NCI-H2107 treated with DMSO at 0.1 percent for 48 hours (cell line): ENCODE data around the gene RHOD.

ENCODE experiments used
- DNase-seq: peaks from one replicate; lab custom pipeline; 2025; ENCODE audit not compliant: unreplicated experiment; lab: John Stamatoyannopoulos, UW

Gene RHOD

GRCh38 chr11:67031791-67032561, 24.7 kb upstream of the RHOD start:
- no peak for DNase-seq

- DNase-seq: no peak
These were observed 23.7 kb upstream of the RHOD start for GRCh38 chr11:67032830-67033551.

GRCh38 chr11:67033661-67034166, 22.9 kb upstream of the RHOD start:
- no peak for DNase-seq

GRCh38 chr11:67034350-67034749, 22.3 kb upstream of the RHOD start:
- DNase-seq: no peak

DNA sequence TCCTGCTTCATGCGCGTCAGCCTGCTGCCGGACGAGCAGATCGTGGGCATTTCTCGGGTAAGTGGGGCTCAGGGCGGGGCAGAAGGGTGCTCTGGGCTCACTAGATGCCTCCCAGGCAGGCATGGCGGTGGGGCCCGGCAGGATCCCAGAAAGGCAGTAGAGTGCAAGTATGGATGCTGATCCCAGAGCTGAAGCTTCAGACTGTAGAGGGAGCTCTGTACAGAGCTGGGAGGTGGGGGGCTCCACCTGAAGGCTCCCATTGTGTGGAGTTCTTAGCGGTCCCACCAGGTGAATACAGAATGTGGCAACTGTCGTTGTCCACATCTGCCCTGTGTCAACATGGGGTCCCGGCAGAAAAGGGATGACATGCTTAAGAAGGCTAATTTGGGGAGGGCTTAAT, 16.5 kb upstream of the RHOD start:
- DNase-seq: no peak

- no peak for DNase-seq
These were observed 15.0 kb upstream of the RHOD start for GRCh38 chr11:67041602-67042001.

GRCh38 chr11:67043572-67044349, 12.9 kb upstream of the RHOD start:
- no peak for DNase-seq

DNA sequence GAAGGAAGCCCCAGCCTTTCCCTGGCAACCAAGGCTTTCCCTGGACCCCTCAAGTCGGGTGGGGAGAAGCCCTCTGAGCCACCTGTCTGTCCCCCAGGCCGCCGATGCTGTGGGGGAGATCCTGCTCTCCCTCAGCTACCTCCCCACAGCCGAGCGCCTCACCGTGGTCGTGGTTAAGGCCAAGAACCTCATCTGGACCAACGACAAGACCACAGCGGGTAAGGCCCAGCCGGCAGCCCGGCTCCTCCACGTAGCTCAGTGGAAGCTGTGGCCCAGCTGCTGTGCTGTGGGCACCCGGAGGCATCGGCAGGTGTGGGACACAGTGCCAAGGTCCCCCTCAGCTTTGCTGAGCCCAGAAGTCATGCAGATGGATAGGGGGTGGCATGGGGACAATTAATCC, 12.2 kb upstream of the RHOD start:
- DNase-seq: no peak

- no peak for DNase-seq
These were observed 11.3 kb upstream of the RHOD start for GRCh38 chr11:67045314-67045713.

GRCh38 chr11:67048515-67049130, 8.0 kb upstream of the RHOD start:
- DNase-seq: no peak

DNA sequence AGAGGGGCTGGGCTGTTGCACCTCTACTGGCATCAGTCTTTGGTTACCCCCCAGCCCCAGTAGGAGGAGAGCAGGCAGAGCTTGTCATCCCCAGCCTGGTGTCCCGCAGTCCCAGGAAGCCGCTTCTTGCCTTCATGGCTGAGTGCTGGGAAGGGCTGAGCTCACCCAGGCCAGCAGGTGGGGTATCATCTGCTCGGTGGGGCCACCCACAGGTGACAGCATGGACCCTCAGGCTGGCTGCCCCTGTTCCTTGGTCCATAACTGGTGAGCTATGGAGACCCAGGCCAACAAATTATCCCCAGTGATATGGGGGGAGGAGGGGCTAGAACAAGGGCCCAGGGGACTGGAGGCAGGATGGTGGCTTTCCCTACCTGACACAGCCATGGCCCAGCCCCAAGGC, 6.5 kb upstream of the RHOD start:
- no peak for DNase-seq

- DNase-seq: no peak
These were observed 5.3 kb upstream of the RHOD start for GRCh38 chr11:67051180-67051893.

GRCh38 chr11:67051945-67052488, 4.6 kb upstream of the RHOD start:
- DNase-seq: no peak

- no peak for DNase-seq
These were observed 3.8 kb upstream of the RHOD start for GRCh38 chr11:67052891-67053290.

GRCh38 chr11:67053896-67054329, 2.7 kb upstream of the RHOD start:
- DNase-seq: peak; percentile 21

- DNase-seq: no peak
These were observed 2.3 kb upstream of the RHOD start for GRCh38 chr11:67054346-67054835.

GRCh38 chr11:67054836-67055523, 1.7 kb upstream of the RHOD start:
- DNase-seq: peak; percentile 52

DNA sequence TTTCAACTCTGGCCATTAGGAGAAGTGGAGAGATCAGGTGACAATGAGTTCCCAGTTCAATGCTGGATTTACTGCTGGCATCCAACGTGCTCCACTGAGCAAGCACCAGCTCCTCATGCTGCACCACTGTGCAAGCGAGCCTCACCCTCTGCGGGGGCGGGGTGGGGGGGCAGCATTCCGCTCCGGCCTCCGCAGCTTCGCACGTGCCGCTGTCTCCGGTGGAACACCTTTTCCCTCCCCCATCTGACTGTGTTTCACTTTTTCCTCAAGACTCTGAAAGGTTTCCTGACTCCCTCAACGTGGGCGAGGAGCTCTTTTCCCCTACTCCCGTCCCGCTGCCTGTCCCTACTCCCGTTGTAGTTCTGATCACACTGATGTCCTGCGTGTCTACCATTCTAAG, 835 bp upstream of the RHOD start:
- DNase-seq: peak; percentile 23

DNA sequence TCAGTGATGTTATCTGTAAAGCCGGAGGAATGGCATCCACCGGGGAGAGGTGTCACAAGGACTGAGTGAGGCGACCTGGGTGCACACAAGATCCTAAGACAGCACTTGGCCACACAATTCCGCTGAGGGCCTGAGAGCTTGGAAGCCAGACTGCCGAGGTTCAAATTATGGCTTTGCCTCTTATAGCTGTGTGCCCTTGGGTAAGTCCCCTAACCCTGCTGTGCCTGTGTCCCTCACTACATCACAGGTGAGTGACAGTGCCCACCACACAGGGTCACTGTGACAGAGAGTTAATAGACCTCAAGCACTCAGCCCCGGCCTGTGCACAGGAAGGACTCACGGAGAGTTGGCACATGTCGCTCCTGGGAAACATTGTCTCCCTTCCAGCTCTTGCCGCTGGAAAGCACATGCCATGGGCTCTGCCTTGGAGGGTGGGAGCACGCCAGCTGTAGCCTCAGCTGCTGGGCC, 592 bp downstream of the RHOD start:
- no peak for DNase-seq
